ENCODE results near the gene DMKN. TPM values are rescaled to one million over a fixed set of nuclear protein-coding genes. Genes with fewer than 3 reads are reported as not detected.

Gene DMKN
- total RNA-seq, 1 donor from 2014 or later = 0.27 TPM

GRCh38 chr19:35512831-35513627, 420 bp downstream of the DMKN start:
- no peak overlapping the region for H3K27ac Mint-ChIP-seq
- intact Hi-C loops (cut with micrococcal nuclease) = loop anchor here (5.0 kb wide), 1 partner anchor 34 kb away; the partner anchor contains the start of gene TMEM147
- H3K9me3 Mint-ChIP-seq = no peaks in the 10 kb centered on the region

GRCh38 chr19:35511337-35511736, 2.1 kb downstream of the DMKN start:
- Mint-ChIP-seq H3K36me3 (ENCODE audit: low read depth) (no peaks in the 10 kb centered on the region), H3K9me3 (no peaks in the 10 kb centered on the region), H3K4me3 (ENCODE audit: low read depth) (no peak overlapping the region), H3K27ac (no peak overlapping the region), H3K4me1 (ENCODE audit: low read depth) (peaks cover 11% of the 10 kb centered on the region), H3K27me3 (ENCODE audit: low read depth) (peaks cover 37% of the 10 kb centered on the region)
- intact Hi-C loops (cut with micrococcal nuclease) = loop anchor here (5.0 kb wide), 1 partner anchor 36 kb away; the partner anchor contains the start of gene TMEM147
- no peak for DNase-seq (ENCODE audit: low spot score)

More at GRCh38 chr19:35512831-35513627, 420 bp downstream of the DMKN start:
- H3K36me3 Mint-ChIP-seq (ENCODE audit: low read depth) = no peaks in the 10 kb centered on the region
- H3K4me1 Mint-ChIP-seq (ENCODE audit: low read depth) = peaks cover 11% of the 10 kb centered on the region
- no peak for DNase-seq (ENCODE audit: low spot score)
- H3K4me3 Mint-ChIP-seq (ENCODE audit: low read depth) = no peak overlapping the region
- H3K27me3 Mint-ChIP-seq (ENCODE audit: low read depth) = peaks cover 26% of the 10 kb centered on the region

GRCh38 chr19:35510626-35510964, 2.9 kb downstream of the DMKN start:
- intact Hi-C loops (cut with micrococcal nuclease) = loop anchor here (5.0 kb wide), 1 partner anchor 37 kb away; the partner anchor contains the start of gene TMEM147
- Mint-ChIP-seq H3K27ac (no peak overlapping the region), H3K9me3 (no peaks in the 10 kb centered on the region), H3K27me3 (ENCODE audit: low read depth) (peaks cover 45% of the 10 kb centered on the region), H3K4me3 (ENCODE audit: low read depth) (no peak overlapping the region), H3K4me1 (ENCODE audit: low read depth) (peaks cover 11% of the 10 kb centered on the region), H3K36me3 (ENCODE audit: low read depth) (no peaks in the 10 kb centered on the region)
- DNase-seq (ENCODE audit: low spot score) = no peak

- Mint-ChIP-seq H3K27me3 (ENCODE audit: low read depth) (peaks cover 49% of the 10 kb centered on the region), H3K27ac (no peak overlapping the region), H3K4me1 (ENCODE audit: low read depth) (peaks cover 11% of the 10 kb centered on the region), H3K4me3 (ENCODE audit: low read depth) (peak overlapping the region; percentile 30), H3K36me3 (ENCODE audit: low read depth) (no peaks in the 10 kb centered on the region), H3K9me3 (no peaks in the 10 kb centered on the region)
- intact Hi-C loops (cut with micrococcal nuclease) = loop anchor here (1.0 to 5.0 kb wide), 2 partner anchors 37 to 82 kb away; partner anchors contain the start of gene TMEM147
- DNase-seq (ENCODE audit: low spot score) = peak; percentile 56
These were observed 3.4 kb downstream of the DMKN start for GRCh38 chr19:35509861-35510625.

DNA sequence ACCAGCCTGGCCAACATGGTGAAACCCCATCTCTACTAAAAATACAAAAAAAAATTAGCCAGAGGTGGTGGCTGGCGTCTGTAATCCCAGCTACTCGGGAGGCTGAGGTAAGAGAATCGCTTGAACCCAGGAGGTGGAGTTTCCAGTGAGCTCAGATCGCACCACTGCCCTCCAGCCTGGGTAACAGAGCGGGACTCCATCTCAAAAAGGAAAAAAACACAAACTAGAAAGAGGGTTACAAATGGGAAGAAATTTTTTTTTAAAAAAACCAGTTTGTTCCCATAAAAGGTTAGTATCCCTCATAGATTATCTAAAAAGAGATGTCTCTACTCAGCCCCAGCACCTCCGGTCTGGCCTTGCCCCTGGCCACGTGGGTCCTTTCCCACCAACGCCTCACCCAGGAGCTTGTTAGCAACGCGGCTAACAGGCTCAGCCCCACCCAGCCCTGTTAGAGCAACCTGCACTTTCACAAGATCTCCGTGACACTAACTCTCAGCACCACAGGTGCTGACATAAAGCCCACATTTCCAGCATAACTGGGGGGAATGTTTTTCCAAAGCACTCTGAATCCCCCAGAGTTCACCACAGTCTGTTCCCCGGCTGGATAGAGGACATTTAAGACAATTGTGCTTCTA, 4.3 kb downstream of the DMKN start:
- DNase-seq (ENCODE audit: low spot score) = no peak
- no peak overlapping the region for H3K4me3 Mint-ChIP-seq (ENCODE audit: low read depth)
- H3K36me3 Mint-ChIP-seq (ENCODE audit: low read depth) = no peaks in the 10 kb centered on the region
- H3K27ac Mint-ChIP-seq = no peak overlapping the region
- no peaks in the 10 kb centered on the region for H3K9me3 Mint-ChIP-seq
- H3K4me1 Mint-ChIP-seq (ENCODE audit: low read depth) = peaks cover 11% of the 10 kb centered on the region
- peaks cover 49% of the 10 kb centered on the region for H3K27me3 Mint-ChIP-seq (ENCODE audit: low read depth)
- intact Hi-C loops (cut with micrococcal nuclease) = loop anchor here (1.0 kb wide), 1 partner anchor 83 kb away; no protein-coding TSS in a partner anchor

DNA sequence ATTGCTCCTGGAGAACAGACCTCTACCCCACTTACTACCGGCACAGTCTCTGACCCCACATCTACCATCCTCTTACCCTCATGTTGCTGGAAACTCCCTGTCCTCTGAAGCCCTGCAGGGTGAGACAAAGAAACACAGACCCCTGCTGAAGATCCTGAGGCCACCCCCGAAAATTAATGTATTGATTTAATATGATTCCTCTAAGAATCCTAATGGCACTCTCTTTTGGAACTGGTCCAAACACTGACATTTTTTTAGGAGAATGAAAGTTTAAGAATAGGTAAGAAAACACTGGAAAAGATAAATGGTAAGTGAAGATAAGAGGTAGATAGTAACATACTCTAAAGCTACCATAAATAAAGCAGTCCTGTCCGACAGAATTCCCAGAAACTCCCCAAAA, 5.3 kb downstream of the DMKN start:
- intact Hi-C loops (cut with micrococcal nuclease) = no loop called here
- Mint-ChIP-seq H3K9me3 (no peaks in the 10 kb centered on the region), H3K27me3 (ENCODE audit: low read depth) (peaks cover 46% of the 10 kb centered on the region), H3K27ac (no peak overlapping the region), H3K36me3 (ENCODE audit: low read depth) (no peaks in the 10 kb centered on the region), H3K4me1 (ENCODE audit: low read depth) (peaks cover 11% of the 10 kb centered on the region), H3K4me3 (ENCODE audit: low read depth) (no peak overlapping the region)
- DNase-seq (ENCODE audit: low spot score) = no peak

GRCh38 chr19:35507561-35507960, 5.9 kb downstream of the DMKN start:
- Mint-ChIP-seq H3K36me3 (ENCODE audit: low read depth) (no peaks in the 10 kb centered on the region), H3K27me3 (ENCODE audit: low read depth) (peaks cover 48% of the 10 kb centered on the region), H3K4me3 (ENCODE audit: low read depth) (no peak overlapping the region), H3K27ac (no peak overlapping the region), H3K9me3 (no peaks in the 10 kb centered on the region), H3K4me1 (ENCODE audit: low read depth) (peaks cover 11% of the 10 kb centered on the region)
- intact Hi-C loops (cut with micrococcal nuclease) = no loop called here
- DNase-seq (ENCODE audit: low spot score) = no peak

DNA sequence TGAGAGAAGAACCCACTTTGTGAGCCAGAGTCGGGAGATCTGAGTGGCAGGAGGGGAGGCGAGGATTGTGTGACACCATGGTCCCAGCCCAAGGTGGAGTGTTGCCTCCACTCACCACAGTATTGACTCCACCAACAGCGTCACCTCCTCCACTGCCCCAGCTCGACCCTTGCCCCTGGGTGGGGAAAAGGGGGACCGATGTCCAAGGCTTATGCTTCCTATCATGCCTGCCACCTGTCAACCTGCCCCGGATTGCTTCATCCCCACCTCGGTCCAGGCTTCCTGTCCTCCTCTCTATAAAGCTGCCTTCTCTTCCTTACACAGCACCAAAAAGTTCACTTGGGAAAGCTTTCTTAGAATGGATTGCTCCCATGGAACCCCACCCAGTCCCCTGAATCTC, 7.4 kb downstream of the DMKN start:
- DNase-seq (ENCODE audit: low spot score) = no peak
- intact Hi-C loops (cut with micrococcal nuclease) = no loop called here
- Mint-ChIP-seq H3K36me3 (ENCODE audit: low read depth) (no peaks in the 10 kb centered on the region), H3K4me3 (ENCODE audit: low read depth) (no peak overlapping the region), H3K27me3 (ENCODE audit: low read depth) (peaks cover 48% of the 10 kb centered on the region), H3K9me3 (no peaks in the 10 kb centered on the region), H3K27ac (no peak overlapping the region), H3K4me1 (ENCODE audit: low read depth) (peaks cover 15% of the 10 kb centered on the region)

GRCh38 chr19:35502751-35503150, 10.7 kb downstream of the DMKN start:
- H3K27me3 Mint-ChIP-seq (ENCODE audit: low read depth) = peaks cover 25% of the 10 kb centered on the region
- intact Hi-C loops (cut with micrococcal nuclease) = no loop called here
- H3K9me3 Mint-ChIP-seq = no peaks in the 10 kb centered on the region
- no peak overlapping the region for H3K27ac Mint-ChIP-seq
- no peaks in the 10 kb centered on the region for H3K36me3 Mint-ChIP-seq (ENCODE audit: low read depth)
- H3K4me1 Mint-ChIP-seq (ENCODE audit: low read depth) = peaks cover 4% of the 10 kb centered on the region
- no peak overlapping the region for H3K4me3 Mint-ChIP-seq (ENCODE audit: low read depth)
- DNase-seq (ENCODE audit: low spot score) = no peak

- intact Hi-C loops (cut with micrococcal nuclease) = no loop called here
- no peaks in the 10 kb centered on the region for H3K36me3 Mint-ChIP-seq (ENCODE audit: low read depth)
- H3K9me3 Mint-ChIP-seq = no peaks in the 10 kb centered on the region
- peaks cover 4% of the 10 kb centered on the region for H3K4me1 Mint-ChIP-seq (ENCODE audit: low read depth)
- no peak overlapping the region for H3K4me3 Mint-ChIP-seq (ENCODE audit: low read depth)
- DNase-seq (ENCODE audit: low spot score) = no peak
- H3K27ac Mint-ChIP-seq = no peak overlapping the region
- peaks cover 18% of the 10 kb centered on the region for H3K27me3 Mint-ChIP-seq (ENCODE audit: low read depth)
These were observed 11.8 kb downstream of the DMKN start for GRCh38 chr19:35501684-35502083.

DNA sequence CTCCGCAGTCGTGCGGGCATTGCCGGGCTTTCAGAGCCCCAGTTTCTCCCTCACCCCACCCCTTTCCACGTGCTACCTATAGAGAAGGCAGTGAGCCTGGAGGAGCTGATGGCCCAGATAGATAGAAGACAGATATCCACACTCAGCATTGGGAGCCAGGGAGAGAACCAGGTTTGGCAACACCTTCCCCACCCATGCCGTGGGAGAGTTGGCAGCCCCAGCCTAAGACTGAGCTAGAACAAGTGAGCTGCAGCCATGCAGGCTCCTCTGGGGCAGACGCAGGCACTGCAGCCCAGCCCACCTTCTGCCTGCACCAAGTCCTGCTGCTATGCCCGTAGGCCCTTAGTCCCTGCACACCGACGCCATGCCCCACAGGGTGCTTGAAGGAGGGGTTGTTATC, 12.8 kb downstream of the DMKN start:
- no peaks in the 10 kb centered on the region for H3K36me3 Mint-ChIP-seq (ENCODE audit: low read depth)
- H3K4me1 Mint-ChIP-seq (ENCODE audit: low read depth) = peaks cover 4% of the 10 kb centered on the region
- no peak overlapping the region for H3K4me3 Mint-ChIP-seq (ENCODE audit: low read depth)
- DNase-seq (ENCODE audit: low spot score) = no peak
- intact Hi-C loops (cut with micrococcal nuclease) = no loop called here
- H3K27me3 Mint-ChIP-seq (ENCODE audit: low read depth) = peaks cover 9% of the 10 kb centered on the region
- no peaks in the 10 kb centered on the region for H3K9me3 Mint-ChIP-seq
- no peak overlapping the region for H3K27ac Mint-ChIP-seq

GRCh38 chr19:35498984-35499527, 14.4 kb downstream of the DMKN start:
- Mint-ChIP-seq H3K36me3 (ENCODE audit: low read depth) (no peaks in the 10 kb centered on the region), H3K4me3 (ENCODE audit: low read depth) (no peak overlapping the region), H3K9me3 (no peaks in the 10 kb centered on the region), H3K4me1 (ENCODE audit: low read depth) (peaks cover 10% of the 10 kb centered on the region), H3K27me3 (ENCODE audit: low read depth) (peaks cover 6% of the 10 kb centered on the region), H3K27ac (no peak overlapping the region)
- intact Hi-C loops (cut with micrococcal nuclease) = no loop called here
- DNase-seq (ENCODE audit: low spot score) = no peak
